NOMO-1 treated with DMSO at 0.1 percent for 48 hours (cell line): ENCODE results near the gene UBC.

Experiments
- DNase-seq: peaks from one replicate; lab custom pipeline; 2025; ENCODE audit not compliant: unreplicated experiment; lab: John Stamatoyannopoulos, UW

The UBC gene

GRCh38 chr12:124865728-124866127, 48.7 kb downstream of the UBC start:
- no peak for DNase-seq

- no peak for DNase-seq
Measured at GRCh38 chr12:124864326-124864752, 50.1 kb downstream of the UBC start.

GRCh38 chr12:124863416-124864325, 50.8 kb downstream of the UBC start, which contains the start of gene SCARB1:
Gene SCARB1, minus strand, starts transcription at chr12:124863864. Its CDS starts 144 bp downstream, at chr12:124863720.
- DNase-seq, result peak; percentile 80

- no peak for DNase-seq
Measured at GRCh38 chr12:124862768-124863415, 51.6 kb downstream of the UBC start.

- DNase-seq, result no peak
Measured at GRCh38 chr12:124861898-124862676, 52.4 kb downstream of the UBC start.
